Gastroesophageal sphincter (tissue), 3 donors: ENCODE results near the gene BMP7.

ENCODE experiments used
- POLR2A ChIP-seq, 2 donors: fragments of 450-650 bp; IDR thresholded peaks; one replicate each; pipeline ENCODE4 v1.6.1; 2017; ENCODE audit warnings: antibody characterized with exemption in 2 of 2, mild to moderate bottlenecking in 2 of 2, moderate library complexity in 1 of 2
- TF ChIP-seq, protein P1 (sequence below), 4 experiments: fragments of 200-600 bp in 2 of 4; fragments of 450-650 bp in 2 of 4; sonication (generic) in 1 of 4; IDR thresholded peaks; one replicate each; pipeline ENCODE4 v1.5.1; 2017 to 2019; ENCODE audit warnings: antibody characterized with exemption in 4 of 4, mild to moderate bottlenecking in 2 of 4, moderate library complexity in 2 of 4

GRCh38 chr20:57180387-57180786 lies 86.1 kb downstream of the BMP7 start:
- TF ChIP-seq, protein P1, sequence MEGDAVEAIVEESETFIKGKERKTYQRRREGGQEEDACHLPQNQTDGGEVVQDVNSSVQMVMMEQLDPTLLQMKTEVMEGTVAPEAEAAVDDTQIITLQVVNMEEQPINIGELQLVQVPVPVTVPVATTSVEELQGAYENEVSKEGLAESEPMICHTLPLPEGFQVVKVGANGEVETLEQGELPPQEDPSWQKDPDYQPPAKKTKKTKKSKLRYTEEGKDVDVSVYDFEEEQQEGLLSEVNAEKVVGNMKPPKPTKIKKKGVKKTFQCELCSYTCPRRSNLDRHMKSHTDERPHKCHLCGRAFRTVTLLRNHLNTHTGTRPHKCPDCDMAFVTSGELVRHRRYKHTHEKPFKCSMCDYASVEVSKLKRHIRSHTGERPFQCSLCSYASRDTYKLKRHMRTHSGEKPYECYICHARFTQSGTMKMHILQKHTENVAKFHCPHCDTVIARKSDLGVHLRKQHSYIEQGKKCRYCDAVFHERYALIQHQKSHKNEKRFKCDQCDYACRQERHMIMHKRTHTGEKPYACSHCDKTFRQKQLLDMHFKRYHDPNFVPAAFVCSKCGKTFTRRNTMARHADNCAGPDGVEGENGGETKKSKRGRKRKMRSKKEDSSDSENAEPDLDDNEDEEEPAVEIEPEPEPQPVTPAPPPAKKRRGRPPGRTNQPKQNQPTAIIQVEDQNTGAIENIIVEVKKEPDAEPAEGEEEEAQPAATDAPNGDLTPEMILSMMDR (IDR thresholded peaks at IDR 0.05) = no peak
- no peak for TF ChIP-seq POLR2A (IDR thresholded peaks at IDR 0.05)
